ENCODE data around the gene AGBL4. TPM values are rescaled to one million over a fixed set of nuclear protein-coding genes. Genes with fewer than 3 reads are reported as not detected.

AGBL4 gene
- total RNA-seq, 4 donors from 2014 or later = 0.13 TPM; not detected in 3

- Histone ChIP-seq H3K4me3 (no peak overlapping the region), H3K36me3 (no peaks in the 10 kb centered on the region), H3K4me1 (no peaks in the 10 kb centered on the region), H3K27ac (replicated peaks in 1 of 4) (no peak overlapping the region), H3K9me3 (no peaks in the 10 kb centered on the region), H3K27me3 (no peaks in the 10 kb centered on the region)
- TF ChIP-seq POLR2A (IDR thresholded peaks at IDR 0.05; ENCODE audit: low read depth) (no peak), EP300 (IDR thresholded peaks at IDR 0.05) (no peak), POLR2AphosphoS5 (IDR thresholded peaks at IDR 0.05) (no peak), CTCF (IDR thresholded peaks at IDR 0.05) (no peak)
- intact Hi-C loops (cut with DNase I) = no loop called here
- DNase-seq (ENCODE audit: extremely low spot score) = no peak
- 93% methylated on average over 7 of the region's 7 CpGs for WGBS
Observed at GRCh38 chr1:49364676-49365075, 659.1 kb downstream of the AGBL4 start.

- H3K27ac ChIP-seq (replicated peaks in 1 of 4) = no peak overlapping the region
- H3K36me3 ChIP-seq = no peaks in the 10 kb centered on the region
- H3K4me1 ChIP-seq = no peaks in the 10 kb centered on the region
- DNase-seq (ENCODE audit: extremely low spot score) = no peak
- no peaks in the 10 kb centered on the region for H3K27me3 ChIP-seq
- no peaks in the 10 kb centered on the region for H3K9me3 ChIP-seq
- TF ChIP-seq POLR2AphosphoS5 (IDR thresholded peaks at IDR 0.05) (no peak), EP300 (IDR thresholded peaks at IDR 0.05) (no peak)
- 100% methylated on average over 1 of the region's 1 CpG for WGBS
- intact Hi-C loops (cut with DNase I) = no loop called here
- no peak overlapping the region for H3K4me3 ChIP-seq
Observed at GRCh38 chr1:49363628-49364027, 660.1 kb downstream of the AGBL4 start.

- Histone ChIP-seq H3K36me3 (no peaks in the 10 kb centered on the region), H3K4me1 (no peaks in the 10 kb centered on the region), H3K9me3 (no peaks in the 10 kb centered on the region), H3K27ac (replicated peaks in 1 of 4) (no peak overlapping the region), H3K27me3 (no peaks in the 10 kb centered on the region), H3K4me3 (no peak overlapping the region)
- no peak for DNase-seq (ENCODE audit: extremely low spot score)
- TF ChIP-seq EP300 (IDR thresholded peaks at IDR 0.05) = no peak
- TF ChIP-seq POLR2A (IDR thresholded peaks at IDR 0.05; ENCODE audit: low read depth) = no peak
- TF ChIP-seq CTCF (IDR thresholded peaks at IDR 0.05) = no peak
- no peak for TF ChIP-seq POLR2AphosphoS5 (IDR thresholded peaks at IDR 0.05)
- intact Hi-C loops (cut with DNase I) = no loop called here
- WGBS = 58% methylated on average over 1 of the region's 1 CpG
Observed at GRCh38 chr1:49358036-49358435, 665.7 kb downstream of the AGBL4 start.

GRCh38 chr1:49356594-49356993 is 667.2 kb downstream of the AGBL4 start:
- Histone ChIP-seq H3K4me1 (no peaks in the 10 kb centered on the region), H3K27me3 (no peaks in the 10 kb centered on the region), H3K4me3 (no peak overlapping the region), H3K36me3 (no peaks in the 10 kb centered on the region), H3K27ac (replicated peaks in 1 of 4) (no peak overlapping the region), H3K9me3 (no peaks in the 10 kb centered on the region)
- no peak for DNase-seq (ENCODE audit: extremely low spot score)
- intact Hi-C loops (cut with DNase I) = no loop called here
- TF ChIP-seq POLR2A (IDR thresholded peaks at IDR 0.05; ENCODE audit: low read depth) = no peak
- no peak for TF ChIP-seq CTCF (IDR thresholded peaks at IDR 0.05)
- TF ChIP-seq POLR2AphosphoS5 (IDR thresholded peaks at IDR 0.05) = no peak
- TF ChIP-seq EP300 (IDR thresholded peaks at IDR 0.05) = no peak

- WGBS = 72% methylated on average over 2 of the region's 2 CpGs
- Histone ChIP-seq H3K4me1 (no peaks in the 10 kb centered on the region), H3K36me3 (no peaks in the 10 kb centered on the region), H3K9me3 (no peaks in the 10 kb centered on the region), H3K27ac (replicated peaks in 1 of 4) (no peak overlapping the region), H3K4me3 (no peak overlapping the region), H3K27me3 (no peaks in the 10 kb centered on the region)
- no peak for DNase-seq (ENCODE audit: extremely low spot score)
- intact Hi-C loops (cut with DNase I) = no loop called here
- no peak for TF ChIP-seq EP300 (IDR thresholded peaks at IDR 0.05)
- TF ChIP-seq CTCF (IDR thresholded peaks at IDR 0.05) = no peak
- TF ChIP-seq POLR2A (IDR thresholded peaks at IDR 0.05; ENCODE audit: low read depth) = no peak
- TF ChIP-seq POLR2AphosphoS5 (IDR thresholded peaks at IDR 0.05) = no peak
Observed at GRCh38 chr1:49351768-49352167, 672.0 kb downstream of the AGBL4 start.
